Neuron (in vitro differentiated cells): ENCODE data around the gene OXCT2.
"Not testable (repeated sequence)": the region's sequence is repeated elsewhere in the genome, so short reads cannot be mapped to it uniquely, and the experiment has no call there.

Source experiments
- H2AFZ ChIP-seq: one replicate; pipeline ENCODE4 v1.6.1; 2013; ENCODE audit warnings: low read depth, mild to moderate bottlenecking, inconsistent platforms, low read length, moderate library complexity
- H3K27me3 ChIP-seq: one replicate; pipeline ENCODE4 v1.6.1; 2013; ENCODE audit warnings: low read length; ENCODE audit not compliant: insufficient read depth
- H3K36me3 ChIP-seq: one replicate; pipeline ENCODE4 v1.6.1; 2013; ENCODE audit warnings: low read length; ENCODE audit not compliant: insufficient read depth
- H3K4me1 ChIP-seq: one replicate; pipeline ENCODE4 v1.6.1; 2013; ENCODE audit warnings: low read length; ENCODE audit not compliant: insufficient read depth
- H3K4me3 ChIP-seq: 2 replicates; pipeline ENCODE4 v1.5.1; 2013; ENCODE audit warnings: mild to moderate bottlenecking, low read length, moderate library complexity
- H3K9me3 ChIP-seq: one replicate; pipeline ENCODE4 v1.6.1; 2013; ENCODE audit warnings: low read length

Gene OXCT2

DNA sequence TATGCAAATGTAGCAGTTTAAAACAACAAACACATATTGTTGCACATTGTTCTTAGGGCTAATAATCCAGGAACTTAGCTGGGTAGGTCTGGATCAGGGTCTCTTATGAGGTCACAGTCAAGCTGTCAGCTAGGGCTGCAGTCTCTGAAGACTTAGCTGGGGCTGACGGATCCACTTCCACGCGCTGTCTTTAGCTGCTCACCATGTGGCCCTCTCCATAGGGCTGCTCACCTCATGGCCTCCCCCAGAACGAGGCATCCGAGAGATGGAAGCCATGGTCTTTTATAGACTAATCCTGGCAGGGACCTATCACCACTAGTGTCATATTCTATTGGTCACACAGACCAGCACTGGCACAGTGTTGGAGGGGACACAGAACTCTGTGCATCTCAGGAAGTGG lies 8.7 kb upstream of the OXCT2 start:
- Histone ChIP-seq H3K27me3 (peaks cover 19% of the 10 kb centered on the region), H3K9me3 (no peaks in the 10 kb centered on the region), H3K36me3 (no peaks in the 10 kb centered on the region), H3K4me1 (no peaks in the 10 kb centered on the region), H2AFZ (no peak overlapping the region), H3K4me3 (no peak overlapping the region)

DNA sequence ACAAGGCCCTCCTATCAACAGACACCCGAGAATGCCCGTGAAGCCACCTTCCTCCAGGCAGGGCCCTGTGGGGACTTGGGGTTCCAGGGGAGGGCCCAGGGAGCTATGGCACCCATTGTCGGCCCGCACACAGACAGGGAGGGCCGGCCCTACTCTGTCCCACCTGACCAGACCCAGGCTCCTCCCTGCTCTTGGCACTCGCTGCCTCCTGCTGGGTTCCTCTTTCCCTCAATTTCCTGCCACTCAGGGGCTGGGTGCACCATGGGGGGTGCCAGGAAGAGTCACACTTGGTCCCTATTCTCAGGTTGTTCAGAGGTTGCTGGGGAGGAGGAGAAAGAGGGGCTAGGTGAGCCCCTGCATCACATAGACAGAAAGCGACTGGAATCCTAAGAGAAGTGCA lies 8.0 kb upstream of the OXCT2 start:
- Histone ChIP-seq H3K36me3 (no peaks in the 10 kb centered on the region), H3K4me3 (no peak overlapping the region), H2AFZ (no peak overlapping the region), H3K4me1 (no peaks in the 10 kb centered on the region), H3K27me3 (peaks cover 19% of the 10 kb centered on the region), H3K9me3 (no peaks in the 10 kb centered on the region)

DNA sequence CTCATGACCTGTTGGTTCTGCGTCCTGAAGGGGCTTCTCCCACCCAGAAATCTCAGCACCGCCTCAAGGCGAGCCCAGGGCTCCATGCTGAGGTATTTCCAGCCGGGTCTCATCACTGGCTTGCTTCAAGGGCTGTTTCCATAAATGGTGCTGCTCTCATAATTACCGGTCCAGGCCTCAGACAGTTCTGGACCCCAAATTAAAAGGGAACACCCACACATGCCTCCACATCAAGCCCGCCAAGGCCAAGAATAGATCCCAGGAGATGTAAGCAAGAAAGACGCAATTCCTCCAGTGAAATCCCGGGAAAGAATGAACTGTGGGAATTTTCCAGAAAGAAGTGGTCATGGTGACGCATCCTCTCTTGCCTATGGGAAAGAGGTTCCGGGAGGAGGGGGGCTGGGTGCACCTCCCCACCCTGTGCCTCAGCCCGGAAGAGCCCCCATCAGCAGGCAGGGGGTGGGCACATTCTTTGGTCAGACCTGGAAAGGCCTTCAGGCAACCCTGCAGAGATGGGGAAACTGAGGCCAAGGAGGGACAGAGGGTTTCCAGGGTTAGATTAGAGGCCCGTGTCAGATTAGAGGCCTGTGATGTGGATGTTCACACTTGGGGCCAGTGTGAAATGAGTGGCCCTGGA lies 7.4 kb upstream of the OXCT2 start:
- not testable (repeated sequence) for H3K9me3 ChIP-seq, H3K36me3 ChIP-seq, H2AFZ ChIP-seq, H3K4me3 ChIP-seq, H3K4me1 ChIP-seq
- peaks cover 19% of the 10 kb centered on the region for H3K27me3 ChIP-seq

DNA sequence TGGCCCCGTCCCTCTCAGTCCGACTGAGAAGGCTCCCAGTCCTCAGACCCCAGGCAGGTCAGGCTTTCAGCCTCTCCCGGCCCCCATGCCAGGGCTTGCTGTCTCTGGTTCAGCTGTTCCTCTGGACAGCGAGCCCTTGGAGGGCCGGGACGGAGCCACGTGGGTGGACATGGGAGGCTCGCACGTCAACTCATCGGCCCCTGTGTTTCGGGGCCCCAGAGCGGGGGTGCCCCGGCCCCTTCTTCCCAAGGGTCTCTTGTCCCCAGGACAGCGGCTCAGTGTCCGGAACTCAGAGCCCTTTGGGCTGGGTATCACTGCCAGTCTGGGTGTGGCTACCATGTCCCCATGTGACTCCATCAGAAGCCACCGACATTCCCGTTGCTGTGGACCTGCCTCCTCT lies 6.7 kb upstream of the OXCT2 start:
- not testable (repeated sequence) for H3K9me3 ChIP-seq, H3K36me3 ChIP-seq, H3K4me1 ChIP-seq, H3K4me3 ChIP-seq, H2AFZ ChIP-seq
- H3K27me3 ChIP-seq: peaks cover 19% of the 10 kb centered on the region

DNA sequence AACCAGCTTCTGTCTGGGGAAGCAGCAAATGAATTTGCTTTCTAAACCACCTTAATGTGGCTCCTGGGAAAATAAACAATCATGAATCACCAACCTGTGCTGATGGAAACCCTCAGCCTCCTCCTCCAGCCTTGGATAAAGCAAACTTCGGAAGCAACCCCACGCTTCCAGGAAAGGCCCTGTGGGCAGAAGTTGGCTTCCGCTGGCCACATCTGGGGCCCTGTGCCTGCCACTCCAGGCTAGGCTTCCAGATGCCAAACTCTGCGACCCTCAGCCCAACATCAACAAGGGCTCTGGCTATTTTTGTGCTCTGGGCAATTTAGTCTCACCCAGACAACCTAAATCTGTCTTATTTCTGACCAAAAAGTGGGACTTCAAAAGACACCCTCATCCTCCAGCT lies 6.2 kb upstream of the OXCT2 start:
- H3K9me3 ChIP-seq: no peaks in the 10 kb centered on the region
- H3K36me3 ChIP-seq: no peaks in the 10 kb centered on the region
- H2AFZ ChIP-seq: no peak overlapping the region
- H3K4me1 ChIP-seq: no peaks in the 10 kb centered on the region
- no peak overlapping the region for H3K4me3 ChIP-seq
- H3K27me3 ChIP-seq: peaks cover 19% of the 10 kb centered on the region

DNA sequence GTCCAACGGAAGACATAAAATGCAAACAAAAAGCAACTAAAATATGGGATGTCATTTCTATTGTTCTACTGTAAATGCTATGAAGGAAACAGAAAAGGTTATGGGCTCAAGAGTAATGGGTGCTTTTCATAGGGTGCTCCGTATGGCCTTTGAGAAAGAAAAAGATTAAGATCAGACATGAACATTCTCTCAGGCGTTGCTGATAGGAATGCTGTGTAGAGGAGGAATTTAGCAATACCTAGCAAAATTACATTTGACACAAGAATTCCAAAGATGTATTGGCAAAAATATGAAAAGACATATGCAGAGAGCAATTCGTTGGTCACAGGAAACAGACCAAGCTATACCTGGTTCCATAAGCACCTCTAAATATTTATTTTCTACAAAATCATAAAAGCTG lies 5.7 kb upstream of the OXCT2 start:
- H3K36me3 ChIP-seq: no peaks in the 10 kb centered on the region
- H3K9me3 ChIP-seq: no peaks in the 10 kb centered on the region
- no peak overlapping the region for H2AFZ ChIP-seq
- no peak overlapping the region for H3K4me3 ChIP-seq
- H3K4me1 ChIP-seq: no peaks in the 10 kb centered on the region
- H3K27me3 ChIP-seq: peaks cover 19% of the 10 kb centered on the region

DNA sequence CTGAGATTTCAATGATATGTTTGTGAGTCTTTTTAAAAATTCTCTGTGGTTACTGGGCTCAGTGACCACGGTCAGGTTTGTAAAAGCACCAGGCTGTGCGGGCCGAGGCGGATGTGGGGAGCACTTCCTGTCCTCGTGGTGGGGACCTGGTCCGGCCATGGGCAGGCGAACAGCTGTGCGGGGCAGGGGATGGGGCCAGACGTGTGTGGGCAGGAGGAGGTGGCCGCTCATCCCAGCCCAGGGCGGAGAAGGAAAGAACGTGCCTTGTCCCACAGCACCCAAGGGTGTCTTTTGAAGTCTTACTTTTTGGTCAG lies 5.2 kb upstream of the OXCT2 start:
- H3K27me3 ChIP-seq: peaks cover 19% of the 10 kb centered on the region
- no peak overlapping the region for H3K4me3 ChIP-seq
- no peaks in the 10 kb centered on the region for H3K36me3 ChIP-seq
- no peaks in the 10 kb centered on the region for H3K4me1 ChIP-seq
- H2AFZ ChIP-seq: no peak overlapping the region
- no peaks in the 10 kb centered on the region for H3K9me3 ChIP-seq

DNA sequence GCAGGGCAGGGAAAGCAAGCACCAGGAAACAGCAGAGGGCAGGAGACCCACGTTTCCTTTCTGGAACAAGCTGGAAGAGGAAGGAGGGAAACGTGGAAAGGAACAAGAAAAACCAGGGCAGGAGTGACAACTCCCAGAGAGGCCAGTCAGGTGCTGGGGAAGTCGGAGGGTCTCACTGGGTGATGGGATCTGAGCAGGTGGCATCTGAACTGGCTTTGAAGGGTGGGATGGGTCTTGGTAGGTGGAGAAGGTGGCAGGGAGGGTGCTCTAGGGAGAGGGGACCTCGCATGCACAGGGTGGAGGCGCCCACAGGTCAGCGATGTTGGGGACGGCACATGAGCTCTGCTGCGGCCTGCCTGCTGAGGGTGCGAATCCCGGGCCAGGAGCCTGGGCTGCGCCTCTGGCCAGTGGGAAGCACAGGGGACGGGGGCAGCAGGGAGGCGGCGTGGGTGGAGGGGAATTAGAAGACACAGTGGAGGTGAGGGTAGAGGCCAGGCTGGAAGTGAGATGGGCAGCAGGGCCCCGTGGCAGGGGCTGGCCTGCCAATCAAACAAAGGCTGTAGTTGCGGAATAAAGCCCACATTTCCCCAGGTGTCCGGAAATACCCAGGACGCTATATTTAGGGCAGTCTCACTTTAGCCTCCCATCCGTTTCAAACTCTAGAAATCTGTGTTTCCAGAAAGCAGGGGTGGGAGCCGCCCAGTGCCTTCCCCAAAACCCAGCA lies 4.7 kb upstream of the OXCT2 start:
- peaks cover 19% of the 10 kb centered on the region for H3K27me3 ChIP-seq
- not testable (repeated sequence) for H3K9me3 ChIP-seq, H3K36me3 ChIP-seq, H3K4me3 ChIP-seq, H3K4me1 ChIP-seq, H2AFZ ChIP-seq

DNA sequence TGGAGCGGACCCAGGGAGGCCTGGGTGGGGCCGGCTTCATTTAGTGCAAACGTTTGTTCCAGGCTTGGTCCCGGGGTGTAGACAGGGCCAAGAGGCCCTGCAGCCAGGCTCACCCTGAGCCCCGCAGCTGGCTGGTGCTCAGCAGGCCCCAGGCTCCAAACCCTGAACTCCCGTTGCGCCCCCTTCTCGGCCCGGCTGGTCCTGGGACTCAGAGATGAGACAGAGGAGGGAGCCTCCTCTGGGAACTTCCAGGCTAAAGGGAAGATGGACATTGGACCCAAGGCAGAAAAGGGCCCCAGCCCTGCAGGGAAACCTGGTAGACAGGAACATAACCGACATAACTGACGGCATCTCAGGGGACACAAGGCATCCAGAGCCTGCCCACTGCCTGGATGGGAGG lies 4.0 kb upstream of the OXCT2 start:
- not testable (repeated sequence) for H3K36me3 ChIP-seq, H3K4me3 ChIP-seq, H3K9me3 ChIP-seq, H3K4me1 ChIP-seq, H2AFZ ChIP-seq
- H3K27me3 ChIP-seq: peaks cover 16% of the 10 kb centered on the region

DNA sequence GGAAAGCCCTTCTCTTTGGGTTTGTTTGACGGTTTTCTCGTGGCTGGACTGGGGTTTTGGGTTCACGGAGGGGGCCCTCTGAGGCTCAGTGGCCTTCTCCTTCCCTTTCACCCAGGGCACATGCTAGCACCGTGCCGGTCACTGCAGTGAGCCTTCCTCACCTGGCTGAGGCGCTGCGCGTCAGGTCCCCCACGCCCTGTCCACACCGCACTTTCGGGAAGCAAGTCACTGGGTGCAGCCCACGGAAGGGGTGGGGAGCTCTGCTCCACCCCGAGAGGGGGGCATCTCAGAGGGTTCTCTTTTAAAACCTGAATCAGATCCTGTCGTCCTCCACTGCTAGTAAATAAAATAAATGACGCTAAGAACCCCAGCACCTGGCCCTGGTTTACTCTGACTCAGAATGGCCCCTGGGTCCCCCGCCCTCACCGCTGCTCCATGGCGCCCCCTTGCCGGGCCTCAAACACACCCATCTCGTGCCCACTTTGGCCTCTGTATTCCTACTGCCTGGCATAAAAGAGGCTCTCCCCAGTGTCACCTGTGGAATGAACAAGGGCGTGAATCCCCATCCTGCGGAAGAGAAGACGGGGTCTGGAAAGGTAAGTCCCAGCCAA lies 2.3 kb upstream of the OXCT2 start:
- H3K4me3 ChIP-seq, H3K4me1 ChIP-seq, H3K27me3 ChIP-seq, H3K36me3 ChIP-seq, H3K9me3 ChIP-seq, H2AFZ ChIP-seq: not testable (repeated sequence)

DNA sequence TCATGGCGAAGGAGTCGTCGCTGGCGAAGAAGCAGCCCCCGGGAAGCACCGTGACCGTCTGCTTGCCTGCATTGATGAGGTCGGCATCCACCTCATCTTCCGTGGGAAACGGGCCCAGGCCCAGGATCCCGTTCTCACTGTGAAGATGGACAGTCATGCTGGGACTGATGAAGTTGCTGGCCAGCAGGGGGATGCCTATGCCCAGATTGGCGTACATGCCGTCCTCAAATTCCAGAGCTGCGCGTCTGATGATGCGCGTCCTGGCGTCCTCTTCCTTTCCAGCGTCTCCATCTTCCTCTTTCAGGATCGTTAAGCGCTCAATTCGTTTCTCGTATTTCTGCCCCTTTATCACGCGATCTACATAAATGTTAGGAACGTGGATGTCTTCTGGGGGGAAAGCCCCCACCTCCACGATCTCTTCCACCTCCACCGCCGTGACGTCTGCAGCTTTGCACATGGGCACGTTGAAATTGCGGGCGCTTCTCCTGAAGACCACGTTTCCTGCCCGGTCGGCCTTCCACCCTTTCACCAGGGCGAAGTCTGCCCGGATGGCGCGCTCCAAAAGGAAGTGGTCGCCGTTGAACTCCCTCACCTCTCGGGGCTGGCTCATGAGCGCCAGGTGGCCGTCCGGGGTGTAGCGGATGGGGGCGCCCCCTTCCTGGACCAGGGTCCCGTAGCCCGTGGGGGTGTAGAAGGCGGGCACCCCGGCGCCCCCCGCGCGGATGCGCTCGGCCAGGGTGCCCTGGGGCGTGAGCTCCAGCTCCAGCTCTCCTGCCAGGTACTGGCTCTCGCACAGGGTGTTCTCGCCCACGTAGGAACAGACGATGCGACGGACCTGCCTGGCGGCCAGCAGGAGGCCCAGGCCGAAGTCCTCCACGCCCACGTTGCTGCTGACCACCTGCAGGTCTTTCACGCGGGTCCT lies 787 bp downstream of the OXCT2 start:
- H3K36me3 ChIP-seq, H2AFZ ChIP-seq, H3K4me3 ChIP-seq, H3K4me1 ChIP-seq, H3K27me3 ChIP-seq, H3K9me3 ChIP-seq: not testable (repeated sequence)

DNA sequence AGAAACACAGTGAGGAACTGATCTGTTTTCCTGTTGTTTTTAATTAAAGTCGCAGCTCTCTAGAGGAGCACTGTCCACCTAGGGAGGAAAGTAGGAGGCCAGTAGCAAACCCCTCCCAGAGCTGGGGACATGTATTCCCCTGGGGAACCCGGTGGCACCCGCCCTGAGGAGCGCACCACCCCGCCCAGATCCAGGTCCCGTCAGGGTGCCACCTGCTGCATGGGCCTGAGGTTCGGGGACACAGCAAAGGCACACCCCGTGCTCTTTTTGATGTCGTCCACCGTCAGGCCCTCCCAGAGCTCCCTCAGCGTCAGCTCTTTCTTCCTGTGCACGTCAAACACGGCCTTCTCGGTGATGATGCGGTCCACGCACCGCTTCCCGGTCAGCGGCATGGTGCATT lies 1.6 kb downstream of the OXCT2 start:
- H3K4me1 ChIP-seq, H3K4me3 ChIP-seq, H3K27me3 ChIP-seq, H3K9me3 ChIP-seq, H3K36me3 ChIP-seq, H2AFZ ChIP-seq: not testable (repeated sequence)

DNA sequence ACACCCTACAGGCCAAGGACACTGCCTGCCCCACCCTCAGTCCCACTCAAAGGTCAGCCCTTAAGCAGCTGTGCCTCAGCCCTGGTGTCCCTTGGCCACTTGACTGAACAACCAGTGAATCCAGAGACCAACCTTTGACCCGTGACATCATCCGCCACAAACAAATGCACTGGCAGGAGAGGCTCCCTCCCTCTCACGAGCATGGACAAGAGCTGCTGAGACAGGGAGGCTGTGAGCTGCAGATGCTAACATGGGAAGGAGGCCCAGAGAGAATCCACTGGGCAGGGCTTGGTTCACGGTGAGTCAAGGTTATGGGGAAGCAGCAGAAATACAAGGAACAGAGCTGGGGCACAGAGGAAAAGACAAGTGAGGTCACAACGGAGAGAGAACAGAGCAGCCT lies 4.7 kb downstream of the OXCT2 start:
- not testable (repeated sequence) for H3K27me3 ChIP-seq, H3K36me3 ChIP-seq, H3K9me3 ChIP-seq

More for the DNA sequence above, 4.7 kb downstream of the OXCT2 start:
- not testable (repeated sequence) for H2AFZ ChIP-seq, H3K4me3 ChIP-seq, H3K4me1 ChIP-seq
